Measurements from ENCODE around the gene RTP2. TPM values are rescaled to one million over a fixed set of nuclear protein-coding genes. Genes with fewer than 3 reads are reported as not detected.

The RTP2 gene
- total RNA-seq, 1 donor from 2014 or later: not detected

- Mint-ChIP-seq H3K27ac (ENCODE audit: unreplicated experiment) (no peak overlapping the region), H3K9me3 (ENCODE audit: unreplicated experiment) (no peaks in the 10 kb centered on the region), H3K36me3 (ENCODE audit: low read depth, unreplicated experiment) (no peaks in the 10 kb centered on the region), H3K4me3 (ENCODE audit: unreplicated experiment) (no peak overlapping the region), H3K4me1 (ENCODE audit: low read depth, unreplicated experiment) (peaks cover 7% of the 10 kb centered on the region), H3K27me3 (ENCODE audit: low read depth, unreplicated experiment) (peaks cover 2% of the 10 kb centered on the region)
- no peak overlapping the region for H3K9ac ChIP-seq (ENCODE audit: low read length)
- no peaks in the 10 kb centered on the region for H3K27me3 ChIP-seq (ENCODE audit: insufficient read depth, low read length)
- TF ChIP-seq EZH2 (IDR thresholded peaks at IDR 0.05; ENCODE audit: insufficient read depth, low read length) (no peak), CTCF (IDR thresholded peaks at IDR 0.05; ENCODE audit: insufficient read depth, low read depth, low read length) (peak; percentile 9)
- FAIRE-seq (no peak), DNase-seq (ENCODE audit: low read depth) (no peak)
- no peak overlapping the region for H2AFZ ChIP-seq (ENCODE audit: low read depth, low read length)
- no peak overlapping the region for H3K27ac ChIP-seq (ENCODE audit: low read depth, low read length)
- H3K9me3 ChIP-seq (ENCODE audit: insufficient read depth, low read depth, low read length): no peaks in the 10 kb centered on the region
- H3K4me2 ChIP-seq (ENCODE audit: low read length): no peak overlapping the region
- H3K79me2 ChIP-seq (ENCODE audit: insufficient read depth, low read length): no peaks in the 10 kb centered on the region
- no peaks in the 10 kb centered on the region for H3K36me3 ChIP-seq (ENCODE audit: insufficient read depth, low read length)
- H3K4me3 ChIP-seq (ENCODE audit: insufficient read depth, low read depth, low read length): no peak overlapping the region
- no peaks in the 10 kb centered on the region for H3K4me1 ChIP-seq (ENCODE audit: insufficient read depth, low read length)
- no peaks in the 10 kb centered on the region for H4K20me1 ChIP-seq (ENCODE audit: insufficient read depth, low read length)
These were observed 6.8 kb upstream of the RTP2 start for GRCh38 chr3:187709155-187709554.

GRCh38 chr3:187708696-187709095, 6.3 kb upstream of the RTP2 start:
- no peak overlapping the region for H3K9ac ChIP-seq (ENCODE audit: low read length)
- no peak overlapping the region for H3K4me2 ChIP-seq (ENCODE audit: low read length)
- TF ChIP-seq CTCF (IDR thresholded peaks at IDR 0.05; ENCODE audit: insufficient read depth, low read depth, low read length) (no peak), EZH2 (IDR thresholded peaks at IDR 0.05; ENCODE audit: insufficient read depth, low read length) (no peak)
- H3K27ac Mint-ChIP-seq (ENCODE audit: unreplicated experiment): no peak overlapping the region
- H3K36me3 ChIP-seq (ENCODE audit: insufficient read depth, low read length): no peaks in the 10 kb centered on the region
- FAIRE-seq (no peak), DNase-seq (ENCODE audit: low read depth) (no peak)
- no peak overlapping the region for H3K27ac ChIP-seq (ENCODE audit: low read depth, low read length)
- H3K4me1 ChIP-seq (ENCODE audit: insufficient read depth, low read length): no peaks in the 10 kb centered on the region
- no peak overlapping the region for H3K4me3 Mint-ChIP-seq (ENCODE audit: unreplicated experiment)
- no peaks in the 10 kb centered on the region for H3K36me3 Mint-ChIP-seq (ENCODE audit: low read depth, unreplicated experiment)
- H4K20me1 ChIP-seq (ENCODE audit: insufficient read depth, low read length): no peaks in the 10 kb centered on the region
- peaks cover 2% of the 10 kb centered on the region for H3K27me3 Mint-ChIP-seq (ENCODE audit: low read depth, unreplicated experiment)
- H2AFZ ChIP-seq (ENCODE audit: low read depth, low read length): no peak overlapping the region
- no peaks in the 10 kb centered on the region for H3K9me3 ChIP-seq (ENCODE audit: insufficient read depth, low read depth, low read length)
- no peaks in the 10 kb centered on the region for H3K79me2 ChIP-seq (ENCODE audit: insufficient read depth, low read length)
- peaks cover 7% of the 10 kb centered on the region for H3K4me1 Mint-ChIP-seq (ENCODE audit: low read depth, unreplicated experiment)
- no peak overlapping the region for H3K4me3 ChIP-seq (ENCODE audit: insufficient read depth, low read depth, low read length)
- no peaks in the 10 kb centered on the region for H3K9me3 Mint-ChIP-seq (ENCODE audit: unreplicated experiment)
- H3K27me3 ChIP-seq (ENCODE audit: insufficient read depth, low read length): no peaks in the 10 kb centered on the region

- Mint-ChIP-seq H3K27ac (ENCODE audit: unreplicated experiment) (no peak overlapping the region), H3K4me1 (ENCODE audit: low read depth, unreplicated experiment) (peaks cover 7% of the 10 kb centered on the region), H3K36me3 (ENCODE audit: low read depth, unreplicated experiment) (no peaks in the 10 kb centered on the region), H3K9me3 (ENCODE audit: unreplicated experiment) (no peaks in the 10 kb centered on the region), H3K4me3 (ENCODE audit: unreplicated experiment) (no peak overlapping the region), H3K27me3 (ENCODE audit: low read depth, unreplicated experiment) (peaks cover 4% of the 10 kb centered on the region)
- Histone ChIP-seq H3K4me1 (ENCODE audit: insufficient read depth, low read length) (no peaks in the 10 kb centered on the region), H3K79me2 (ENCODE audit: insufficient read depth, low read length) (no peaks in the 10 kb centered on the region), H3K9me3 (ENCODE audit: insufficient read depth, low read depth, low read length) (no peaks in the 10 kb centered on the region), H3K9ac (ENCODE audit: low read length) (no peak overlapping the region), H2AFZ (ENCODE audit: low read depth, low read length) (no peak overlapping the region), H3K4me3 (ENCODE audit: insufficient read depth, low read depth, low read length) (no peak overlapping the region), H3K27ac (ENCODE audit: low read depth, low read length) (no peak overlapping the region), H3K4me2 (ENCODE audit: low read length) (no peak overlapping the region), H3K27me3 (ENCODE audit: insufficient read depth, low read length) (no peaks in the 10 kb centered on the region), H4K20me1 (ENCODE audit: insufficient read depth, low read length) (no peaks in the 10 kb centered on the region), H3K36me3 (ENCODE audit: insufficient read depth, low read length) (no peaks in the 10 kb centered on the region)
- FAIRE-seq (no peak), DNase-seq (ENCODE audit: low read depth) (no peak)
- TF ChIP-seq CTCF (IDR thresholded peaks at IDR 0.05; ENCODE audit: insufficient read depth, low read depth, low read length) (no peak), EZH2 (IDR thresholded peaks at IDR 0.05; ENCODE audit: insufficient read depth, low read length) (no peak)
These were observed 4.6 kb upstream of the RTP2 start for GRCh38 chr3:187706971-187707370.
